ENCODE measurements around the gene CTPS1. TPM values are rescaled to one million over a fixed set of nuclear protein-coding genes. Genes with fewer than 3 reads are reported as not detected.
A peak's percentile ranks its signal among the peaks of the same experiment; 100 is the strongest.

Gene CTPS1
- total RNA-seq, 1 donor from 2014 or later: 41.2 TPM

DNA sequence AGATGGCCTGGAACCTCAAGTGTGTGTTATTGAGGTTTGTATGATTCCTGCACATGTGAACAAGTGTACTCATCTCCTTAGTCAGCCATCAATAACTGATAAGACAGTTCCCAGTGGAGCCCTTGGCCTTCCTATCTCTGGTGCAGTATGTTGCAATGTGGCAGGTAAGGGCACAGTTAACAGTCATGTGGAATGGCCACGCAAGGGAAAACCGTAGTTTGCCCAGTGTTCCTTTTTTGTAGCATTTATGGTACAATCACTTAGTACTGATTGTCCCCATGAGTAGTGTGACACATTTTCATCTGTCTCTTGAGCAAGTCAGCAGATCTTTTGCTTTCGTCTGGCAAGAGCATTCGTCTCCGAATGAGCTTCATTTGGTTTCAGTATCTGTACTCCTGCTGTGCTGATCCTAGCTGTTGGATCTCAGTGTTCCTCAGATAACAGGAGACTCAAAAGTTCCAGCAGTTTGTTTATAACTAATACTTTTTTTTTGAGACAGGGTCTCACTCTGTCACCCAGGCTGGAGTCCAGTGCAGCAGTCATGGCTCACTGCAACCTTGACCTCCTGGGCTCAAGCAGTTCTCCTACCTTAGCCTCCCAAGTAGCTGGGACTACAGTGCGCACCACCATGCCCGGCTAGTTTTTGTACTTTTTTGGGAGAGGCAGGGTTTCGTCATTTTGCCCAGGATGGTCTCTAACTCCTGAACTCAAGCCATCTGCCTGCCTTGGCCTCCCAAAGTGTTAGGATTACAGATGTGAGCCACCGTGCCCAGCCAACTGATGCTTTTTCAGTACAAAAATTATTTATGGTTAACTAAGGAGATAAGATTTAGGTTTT is 8.2 kb downstream of the CTPS1 start:
- TF ChIP-seq, protein P1, sequence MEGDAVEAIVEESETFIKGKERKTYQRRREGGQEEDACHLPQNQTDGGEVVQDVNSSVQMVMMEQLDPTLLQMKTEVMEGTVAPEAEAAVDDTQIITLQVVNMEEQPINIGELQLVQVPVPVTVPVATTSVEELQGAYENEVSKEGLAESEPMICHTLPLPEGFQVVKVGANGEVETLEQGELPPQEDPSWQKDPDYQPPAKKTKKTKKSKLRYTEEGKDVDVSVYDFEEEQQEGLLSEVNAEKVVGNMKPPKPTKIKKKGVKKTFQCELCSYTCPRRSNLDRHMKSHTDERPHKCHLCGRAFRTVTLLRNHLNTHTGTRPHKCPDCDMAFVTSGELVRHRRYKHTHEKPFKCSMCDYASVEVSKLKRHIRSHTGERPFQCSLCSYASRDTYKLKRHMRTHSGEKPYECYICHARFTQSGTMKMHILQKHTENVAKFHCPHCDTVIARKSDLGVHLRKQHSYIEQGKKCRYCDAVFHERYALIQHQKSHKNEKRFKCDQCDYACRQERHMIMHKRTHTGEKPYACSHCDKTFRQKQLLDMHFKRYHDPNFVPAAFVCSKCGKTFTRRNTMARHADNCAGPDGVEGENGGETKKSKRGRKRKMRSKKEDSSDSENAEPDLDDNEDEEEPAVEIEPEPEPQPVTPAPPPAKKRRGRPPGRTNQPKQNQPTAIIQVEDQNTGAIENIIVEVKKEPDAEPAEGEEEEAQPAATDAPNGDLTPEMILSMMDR (IDR thresholded peaks at IDR 0.05; ENCODE audit: unreplicated experiment): no peak
- Mint-ChIP-seq H3K4me3 (ENCODE audit: unreplicated experiment) (no peak overlapping the region), H3K36me3 (ENCODE audit: low read depth, unreplicated experiment) (peaks cover 45% of the 10 kb centered on the region), H3K27me3 (ENCODE audit: unreplicated experiment) (peaks cover 4% of the 10 kb centered on the region), H3K27ac (ENCODE audit: unreplicated experiment) (no peak overlapping the region), H3K4me1 (ENCODE audit: unreplicated experiment) (no peaks in the 10 kb centered on the region), H3K9me3 (ENCODE audit: unreplicated experiment) (no peaks in the 10 kb centered on the region)
- DNase-seq (ENCODE audit: low spot score): no peak

DNA sequence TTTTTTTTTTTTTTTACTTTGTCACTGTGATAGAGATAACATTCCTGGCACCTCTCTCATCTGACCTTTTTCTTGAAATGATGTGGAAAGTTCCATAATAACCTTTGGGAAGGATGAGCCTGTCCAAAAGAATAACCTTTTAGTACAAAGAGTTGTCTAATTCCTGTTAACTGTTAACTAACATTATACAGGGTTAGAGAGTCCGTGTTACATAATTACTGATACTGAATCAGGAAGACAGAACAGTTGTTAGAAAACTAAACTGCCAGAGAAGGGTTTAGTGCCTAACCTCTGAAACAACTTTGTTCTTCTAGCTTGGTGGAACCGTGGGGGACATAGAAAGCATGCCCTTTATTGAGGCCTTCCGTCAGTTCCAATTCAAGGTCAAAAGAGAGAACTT is 8.8 kb downstream of the CTPS1 start:
- Mint-ChIP-seq H3K27ac (ENCODE audit: unreplicated experiment) (no peak overlapping the region), H3K9me3 (ENCODE audit: unreplicated experiment) (no peaks in the 10 kb centered on the region)
- DNase-seq (ENCODE audit: low spot score): no peak

DNA sequence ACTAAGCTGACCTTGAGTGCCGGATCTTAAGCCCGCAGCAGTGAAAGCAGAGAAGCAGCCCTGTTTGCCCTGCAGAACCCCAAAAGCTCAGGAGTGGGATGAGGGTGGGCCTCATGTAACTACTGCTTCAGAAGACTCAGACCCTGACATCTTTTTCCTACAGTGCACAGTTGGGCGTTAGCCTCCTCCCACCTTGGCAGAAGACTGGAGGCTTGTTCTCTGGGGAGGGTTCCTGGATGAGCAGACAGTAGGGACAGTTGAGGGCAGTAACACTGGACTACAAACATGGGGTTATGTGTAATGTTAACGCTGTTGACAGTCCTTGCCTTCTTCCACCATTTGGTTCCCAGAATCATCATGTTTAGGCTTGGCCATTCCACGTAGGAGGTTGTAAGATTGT is 9.6 kb downstream of the CTPS1 start:
- TF ChIP-seq, protein P1 (IDR thresholded peaks at IDR 0.05; ENCODE audit: unreplicated experiment): no peak
- peaks cover 41% of the 10 kb centered on the region for H3K36me3 Mint-ChIP-seq (ENCODE audit: low read depth, unreplicated experiment)
- no peak for DNase-seq (ENCODE audit: low spot score)
- H3K4me1 Mint-ChIP-seq (ENCODE audit: unreplicated experiment): no peaks in the 10 kb centered on the region
- no peak overlapping the region for H3K4me3 Mint-ChIP-seq (ENCODE audit: unreplicated experiment)
- H3K27me3 Mint-ChIP-seq (ENCODE audit: unreplicated experiment): peaks cover 4% of the 10 kb centered on the region
- H3K27ac Mint-ChIP-seq (ENCODE audit: unreplicated experiment): no peak overlapping the region
- no peaks in the 10 kb centered on the region for H3K9me3 Mint-ChIP-seq (ENCODE audit: unreplicated experiment)

More for the DNA sequence above, 8.8 kb downstream of the CTPS1 start:
- TF ChIP-seq, protein P1 (IDR thresholded peaks at IDR 0.05; ENCODE audit: unreplicated experiment): no peak
- Mint-ChIP-seq H3K27me3 (ENCODE audit: unreplicated experiment) (peaks cover 4% of the 10 kb centered on the region), H3K4me3 (ENCODE audit: unreplicated experiment) (no peak overlapping the region), H3K4me1 (ENCODE audit: unreplicated experiment) (no peaks in the 10 kb centered on the region), H3K36me3 (ENCODE audit: low read depth, unreplicated experiment) (peaks cover 45% of the 10 kb centered on the region)

DNA sequence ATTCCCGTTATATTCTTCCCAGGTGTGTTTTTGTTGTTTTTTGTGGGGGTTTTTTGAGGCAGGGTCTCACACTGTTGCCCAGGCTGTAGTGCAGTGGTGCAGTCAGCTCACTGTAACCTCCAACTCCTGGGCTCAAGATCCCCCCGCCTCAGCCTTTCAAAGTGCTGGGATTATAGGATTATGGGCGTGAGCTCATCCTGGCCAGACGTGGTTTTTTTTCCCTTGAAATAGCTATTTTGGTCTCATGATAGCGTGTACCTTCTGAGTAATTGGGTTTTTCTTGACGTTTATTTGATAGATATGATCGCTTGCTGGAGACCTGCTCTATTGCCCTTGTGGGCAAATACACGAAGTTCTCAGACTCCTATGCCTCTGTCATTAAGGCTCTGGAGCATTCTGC is 17.6 kb downstream of the CTPS1 start:
- Mint-ChIP-seq H3K9me3 (ENCODE audit: unreplicated experiment) (no peaks in the 10 kb centered on the region), H3K36me3 (ENCODE audit: low read depth, unreplicated experiment) (peaks cover 36% of the 10 kb centered on the region), H3K4me1 (ENCODE audit: unreplicated experiment) (no peaks in the 10 kb centered on the region), H3K4me3 (ENCODE audit: unreplicated experiment) (no peak overlapping the region), H3K27ac (ENCODE audit: unreplicated experiment) (no peak overlapping the region), H3K27me3 (ENCODE audit: unreplicated experiment) (peaks cover 3% of the 10 kb centered on the region)
- DNase-seq (ENCODE audit: low spot score): no peak
- TF ChIP-seq, protein P1 (IDR thresholded peaks at IDR 0.05; ENCODE audit: unreplicated experiment): no peak

DNA sequence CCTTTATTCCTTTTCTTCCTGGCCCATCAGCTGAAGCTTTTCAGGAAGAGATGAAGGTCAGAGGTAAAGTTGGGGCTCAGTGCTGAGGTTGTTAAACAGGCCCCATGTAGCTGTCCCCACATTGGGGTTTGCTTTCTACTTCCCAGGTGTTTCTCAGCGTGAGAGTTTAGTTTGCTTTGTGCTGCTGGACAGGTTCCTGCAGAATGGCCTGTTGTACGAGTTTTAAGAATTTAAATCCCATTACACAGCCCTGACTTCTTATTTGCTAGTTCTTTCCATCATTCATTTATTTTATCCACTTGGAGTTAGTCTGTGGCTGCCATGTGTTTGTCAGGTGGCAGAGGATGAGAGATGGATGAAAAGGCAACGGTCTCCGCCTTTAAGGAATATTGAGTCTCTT is 19.2 kb downstream of the CTPS1 start:
- DNase-seq (ENCODE audit: low spot score): no peak
- TF ChIP-seq, protein P1 (IDR thresholded peaks at IDR 0.05; ENCODE audit: unreplicated experiment): no peak
- Mint-ChIP-seq H3K9me3 (ENCODE audit: unreplicated experiment) (no peaks in the 10 kb centered on the region), H3K4me3 (ENCODE audit: unreplicated experiment) (peak overlapping the region; percentile 48), H3K27ac (ENCODE audit: unreplicated experiment) (no peak overlapping the region), H3K27me3 (ENCODE audit: unreplicated experiment) (peaks cover 3% of the 10 kb centered on the region), H3K4me1 (ENCODE audit: unreplicated experiment) (no peaks in the 10 kb centered on the region), H3K36me3 (ENCODE audit: low read depth, unreplicated experiment) (peaks cover 47% of the 10 kb centered on the region)

Data from endothelial cell (in vitro differentiated cells).